Smooth muscle cell (in vitro differentiated cells): ENCODE measurements around the gene TTC28. TPM values are rescaled to one million over a fixed set of nuclear protein-coding genes. Genes with fewer than 3 reads are reported as not detected.

Experiments used
- DNase-seq: peaks from one replicate; lab custom pipeline; 2025; ENCODE audit not compliant: unreplicated experiment; lab: John Stamatoyannopoulos, UW
- H2AFZ ChIP-seq: fragments of 200-600 bp; sonication (generic); 2 replicates; pipeline ENCODE4 v1.6.0; 2016; ENCODE audit warnings: antibody characterized with exemption, low read depth, mild to moderate bottlenecking
- H3F3A ChIP-seq: fragments of 200-600 bp; sonication (generic); 2 replicates; pipeline ENCODE4 v1.6.0; 2017; ENCODE audit warnings: antibody characterized with exemption, low read depth
- H3K27ac ChIP-seq: fragments of 200-600 bp; sonication (generic); 2 replicates; pipeline ENCODE4 v1.5.1; 2016; ENCODE audit warnings: low read depth, mild to moderate bottlenecking
- H3K27me3 ChIP-seq: fragments of 200-600 bp; sonication (generic); 2 replicates; pipeline ENCODE4 v1.6.1; 2016; ENCODE audit warnings: low read depth, mild to moderate bottlenecking
- H3K36me3 ChIP-seq: fragments of 200-600 bp; sonication (generic); 2 replicates; pipeline ENCODE4 v1.5.1; 2016; ENCODE audit warnings: low read depth
- H3K4me1 ChIP-seq: fragments of 200-600 bp; sonication (generic); 2 replicates; pipeline ENCODE4 v1.5.1; 2016; ENCODE audit warnings: low read depth
- H3K4me2 ChIP-seq: fragments of 200-600 bp; sonication (generic); 2 replicates; pipeline ENCODE4 v1.6.0; 2016; ENCODE audit warnings: mild to moderate bottlenecking
- H3K4me3 ChIP-seq: fragments of 200-600 bp; sonication (generic); 2 replicates; pipeline ENCODE4 v1.5.1; 2016; ENCODE audit warnings: mild to moderate bottlenecking
- H3K79me2 ChIP-seq: fragments of 200-600 bp; sonication (generic); 2 replicates; pipeline ENCODE4 v1.6.0; 2016; ENCODE audit warnings: low read depth, mild to moderate bottlenecking
- H3K9ac ChIP-seq: fragments of 200-600 bp; sonication (generic); 2 replicates; pipeline ENCODE4 v1.6.0; 2016; ENCODE audit warnings: low read depth
- H3K9me3 ChIP-seq: fragments of 200-600 bp; sonication (generic); replicated peaks from 2 replicates; pipeline ENCODE4 v1.5.1; 2016; ENCODE audit warnings: low read depth
- H4K20me1 ChIP-seq: fragments of 200-600 bp; sonication (generic); 2 replicates; pipeline ENCODE4 v1.6.0; 2016; ENCODE audit warnings: low read depth
- WGBS: methylation state at CpG from one replicate; pipeline ENCODE4 v1.1.7; 2016; ENCODE audit warnings: low lambda C conversion rate; 5-methylcytosine and 5-hydroxymethylcytosine counted together
- polyA plus RNA-seq: library from polyadenylated mRNA; unstranded; fragments of >200 nt; fragmentation: Nextera tagmentation; extraction: Ambion mirVana; gene quantifications from 2 replicates; pipeline ENCODE4 v1.2.1, GENCODE V29; 2016
- total RNA-seq: library from RNA; depleted of rRNA; stranded (reverse); fragments of >200 nt; gene quantifications from 2 replicates; pipeline ENCODE4 v1.2.3, GENCODE V29; 2014
- TF ChIP-seq, protein P1 (sequence below): fragments of 200-600 bp; sonication (generic); IDR thresholded peaks from 2 replicates; pipeline ENCODE4 v1.5.1; 2017; ENCODE audit warnings: borderline replicate concordance, mild to moderate bottlenecking, antibody characterized with exemption; ENCODE audit not compliant: insufficient read depth, poor library complexity, severe bottlenecking

Gene TTC28
- total and polyA plus RNA-seq, 2 experiments from 2014 or later, result 6.3 to 17.9 TPM

DNA sequence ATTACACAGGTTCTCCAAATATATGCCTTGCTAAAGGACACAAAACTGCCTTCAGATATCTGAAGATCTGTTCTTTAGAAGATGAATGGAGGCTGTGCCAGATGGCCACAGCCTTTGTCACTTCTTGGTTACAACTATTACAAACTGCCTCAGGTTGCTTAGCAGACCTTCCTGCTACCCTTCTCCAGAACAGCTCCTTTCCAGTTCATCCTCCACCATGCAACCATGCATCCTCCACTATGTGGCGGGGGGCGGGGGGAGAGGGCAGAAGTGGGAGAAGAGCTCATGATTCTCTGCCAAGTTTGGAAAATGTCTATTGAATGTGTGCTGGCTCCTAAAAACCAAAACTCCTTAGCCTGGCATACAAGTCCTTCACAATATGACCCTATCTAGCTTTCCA lies 267.5 kb downstream of the TTC28 start:
- no peaks in the 10 kb centered on the region for H3K9me3 ChIP-seq

DNA sequence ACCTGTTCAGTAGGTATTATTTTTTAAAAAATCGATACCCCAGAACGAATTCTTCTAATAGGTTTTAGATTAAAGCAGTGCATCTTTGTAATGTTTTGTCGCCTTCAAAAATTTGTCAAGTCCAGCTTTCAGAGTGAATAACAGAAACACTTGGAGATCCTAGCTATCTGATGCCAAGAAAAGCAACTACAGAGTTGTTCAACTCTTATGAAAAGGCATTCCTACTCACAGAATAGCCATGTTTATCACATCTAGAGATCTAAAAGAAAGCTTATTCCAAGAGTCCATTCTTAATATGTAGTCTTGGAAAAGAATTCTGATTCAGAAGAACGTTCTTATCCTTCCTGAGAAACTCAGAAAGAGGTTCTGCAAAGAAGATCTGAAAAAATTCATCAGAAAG lies 268.5 kb downstream of the TTC28 start:
- H2AFZ ChIP-seq, result no peak overlapping the region
- DNase-seq, result no peak
- H3K9me3 ChIP-seq, result no peaks in the 10 kb centered on the region
- 95% methylated on average over 4 of the region's 4 CpGs for WGBS
- H3K36me3 ChIP-seq, result no peaks in the 10 kb centered on the region
- no peak overlapping the region for H3K9ac ChIP-seq
- no peaks in the 10 kb centered on the region for H3K4me1 ChIP-seq
- no peak overlapping the region for H3K4me3 ChIP-seq
- no peaks in the 10 kb centered on the region for H3K27me3 ChIP-seq
- TF ChIP-seq, protein P1, sequence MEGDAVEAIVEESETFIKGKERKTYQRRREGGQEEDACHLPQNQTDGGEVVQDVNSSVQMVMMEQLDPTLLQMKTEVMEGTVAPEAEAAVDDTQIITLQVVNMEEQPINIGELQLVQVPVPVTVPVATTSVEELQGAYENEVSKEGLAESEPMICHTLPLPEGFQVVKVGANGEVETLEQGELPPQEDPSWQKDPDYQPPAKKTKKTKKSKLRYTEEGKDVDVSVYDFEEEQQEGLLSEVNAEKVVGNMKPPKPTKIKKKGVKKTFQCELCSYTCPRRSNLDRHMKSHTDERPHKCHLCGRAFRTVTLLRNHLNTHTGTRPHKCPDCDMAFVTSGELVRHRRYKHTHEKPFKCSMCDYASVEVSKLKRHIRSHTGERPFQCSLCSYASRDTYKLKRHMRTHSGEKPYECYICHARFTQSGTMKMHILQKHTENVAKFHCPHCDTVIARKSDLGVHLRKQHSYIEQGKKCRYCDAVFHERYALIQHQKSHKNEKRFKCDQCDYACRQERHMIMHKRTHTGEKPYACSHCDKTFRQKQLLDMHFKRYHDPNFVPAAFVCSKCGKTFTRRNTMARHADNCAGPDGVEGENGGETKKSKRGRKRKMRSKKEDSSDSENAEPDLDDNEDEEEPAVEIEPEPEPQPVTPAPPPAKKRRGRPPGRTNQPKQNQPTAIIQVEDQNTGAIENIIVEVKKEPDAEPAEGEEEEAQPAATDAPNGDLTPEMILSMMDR, result no peak
- H3K79me2 ChIP-seq, result peaks cover 8% of the 10 kb centered on the region
- H3F3A ChIP-seq, result no peaks in the 10 kb centered on the region
- H3K27ac ChIP-seq, result no peak overlapping the region
- no peaks in the 10 kb centered on the region for H4K20me1 ChIP-seq
- H3K4me2 ChIP-seq, result no peak overlapping the region

More for the DNA sequence above, 267.5 kb downstream of the TTC28 start:
- Histone ChIP-seq H3K27ac (no peak overlapping the region), H3K27me3 (no peaks in the 10 kb centered on the region), H4K20me1 (no peaks in the 10 kb centered on the region), H3K79me2 (peaks cover 8% of the 10 kb centered on the region), H3K36me3 (no peaks in the 10 kb centered on the region), H2AFZ (no peak overlapping the region), H3K4me1 (no peaks in the 10 kb centered on the region), H3K4me3 (no peak overlapping the region), H3K4me2 (no peak overlapping the region), H3F3A (no peaks in the 10 kb centered on the region), H3K9ac (no peak overlapping the region)
- TF ChIP-seq, protein P1, result no peak
- no peak for DNase-seq
- WGBS, result 84% methylated on average over 2 of the region's 2 CpGs

DNA sequence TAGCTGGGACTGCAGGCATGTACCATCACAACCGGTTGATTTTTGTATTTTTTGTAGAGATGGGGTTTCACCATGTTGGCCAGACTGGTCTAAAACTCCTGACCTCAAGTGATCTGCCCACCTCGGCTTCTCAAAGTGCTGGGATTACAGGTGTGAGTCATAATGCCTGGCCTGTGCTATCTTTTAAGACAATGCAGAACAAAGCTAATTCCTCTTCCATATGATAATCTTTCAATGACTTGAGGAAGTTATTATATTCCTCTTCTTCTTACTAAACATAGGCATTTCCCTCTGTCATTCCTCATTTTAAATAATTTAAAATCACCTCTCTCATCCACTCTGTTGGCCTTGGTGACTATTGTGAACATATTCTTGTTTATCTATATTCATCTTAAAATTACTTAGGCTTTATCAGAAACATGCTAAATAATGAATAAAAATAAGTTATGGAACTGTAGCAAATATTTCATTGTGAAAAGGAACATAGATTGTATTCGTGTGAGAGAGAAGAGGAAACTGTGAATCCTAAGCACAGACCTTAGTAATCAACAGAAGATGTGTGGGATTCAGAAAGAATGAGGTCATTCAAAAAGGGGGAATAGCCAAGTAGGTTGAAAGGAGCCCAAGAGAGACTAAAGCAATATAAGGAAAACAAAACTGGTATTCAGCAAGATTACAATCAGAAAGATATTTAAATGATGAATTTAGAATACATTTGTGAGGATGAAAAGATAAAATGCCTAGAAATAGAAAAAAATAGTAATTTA lies 269.4 kb downstream of the TTC28 start:
- H3K9me3 ChIP-seq, result no peaks in the 10 kb centered on the region
- 20% methylated on average over 3 of the region's 3 CpGs for WGBS
- no peak overlapping the region for H2AFZ ChIP-seq
- TF ChIP-seq, protein P1, result no peak
- no peaks in the 10 kb centered on the region for H4K20me1 ChIP-seq
- no peak for DNase-seq
- peak overlapping the region; percentile 8 for H3K4me3 ChIP-seq
- H3K36me3 ChIP-seq, result no peaks in the 10 kb centered on the region
- peak overlapping the region; percentile 74 for H3K4me2 ChIP-seq
- H3F3A ChIP-seq, result no peaks in the 10 kb centered on the region
- no peaks in the 10 kb centered on the region for H3K27me3 ChIP-seq
- H3K9ac ChIP-seq, result peak overlapping the region; percentile 27
- no peaks in the 10 kb centered on the region for H3K4me1 ChIP-seq
- H3K27ac ChIP-seq, result peak overlapping the region; percentile 87
- H3K79me2 ChIP-seq, result peaks cover 4% of the 10 kb centered on the region

DNA sequence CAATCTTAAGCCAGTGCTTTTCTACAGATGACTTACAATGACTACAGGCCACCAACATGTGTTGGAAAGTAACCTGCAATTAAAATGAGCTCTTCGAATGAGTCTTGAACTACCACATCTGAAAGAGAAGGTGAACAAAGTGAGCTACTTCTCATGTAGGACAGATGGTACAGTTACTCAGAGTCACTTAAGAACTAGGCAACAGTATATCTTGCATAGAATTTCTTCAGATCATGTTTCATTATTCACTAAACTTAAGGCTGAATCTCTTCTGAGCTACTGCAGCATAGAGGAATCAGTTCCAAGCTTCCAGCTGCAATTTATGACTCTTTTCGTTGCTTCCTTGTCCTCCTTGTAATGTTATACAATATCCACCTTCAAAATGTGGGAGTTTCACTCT lies 270.9 kb downstream of the TTC28 start:
- Histone ChIP-seq H3K36me3 (no peaks in the 10 kb centered on the region), H3F3A (no peaks in the 10 kb centered on the region), H3K4me1 (no peaks in the 10 kb centered on the region), H3K4me3 (no peak overlapping the region), H3K79me2 (no peaks in the 10 kb centered on the region), H3K9me3 (no peaks in the 10 kb centered on the region), H2AFZ (no peak overlapping the region), H4K20me1 (no peaks in the 10 kb centered on the region), H3K27me3 (no peaks in the 10 kb centered on the region), H3K4me2 (no peak overlapping the region), H3K27ac (no peak overlapping the region), H3K9ac (no peak overlapping the region)
- TF ChIP-seq, protein P1, result no peak
- WGBS, result 91% methylated on average over 2 of the region's 2 CpGs
- DNase-seq, result no peak
